GM21825 (cell line): ENCODE data around the gene SLC16A6.
"Not testable (repeated sequence)": the region's sequence is repeated elsewhere in the genome, so short reads cannot be mapped to it uniquely, and the experiment has no call there.

Source experiments
- ATAC-seq: cut with Tn5 transposase; IDR thresholded peaks from one replicate; pipeline ENCODE4 v1.9.1; 2021; ENCODE audit warnings: mild to moderate bottlenecking, moderate library complexity; ENCODE audit not compliant: unreplicated experiment

Gene SLC16A6

GRCh38 chr17:68225055-68225454, 65.9 kb downstream of the SLC16A6 start:
- ATAC-seq = not testable (repeated sequence)

- ATAC-seq = no peak
Measured at GRCh38 chr17:68222606-68223005, 68.3 kb downstream of the SLC16A6 start.

DNA sequence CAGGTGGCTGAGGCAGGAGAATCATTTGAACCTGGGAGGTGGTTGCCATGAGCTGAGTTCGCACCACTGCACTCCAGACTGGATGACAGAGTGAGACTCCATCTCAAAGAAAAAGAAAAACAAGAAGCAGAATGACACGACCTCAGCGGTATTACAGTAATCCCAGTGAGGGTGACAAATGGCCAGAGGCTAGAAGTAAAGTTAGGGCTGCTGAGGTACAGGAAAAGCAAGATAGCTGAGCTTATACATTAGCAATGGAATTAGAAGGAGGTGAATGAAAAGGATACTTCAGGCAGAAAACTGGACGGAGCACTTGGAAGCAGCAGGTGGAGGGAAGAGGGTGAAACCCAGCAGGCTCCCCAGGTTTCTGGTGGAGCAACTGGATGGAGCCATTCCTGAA, 69.1 kb downstream of the SLC16A6 start:
- no peak for ATAC-seq

- ATAC-seq = not testable (repeated sequence)
Measured at GRCh38 chr17:68220786-68221185, 70.1 kb downstream of the SLC16A6 start.

GRCh38 chr17:68220186-68220585, 70.7 kb downstream of the SLC16A6 start:
- ATAC-seq = not testable (repeated sequence)

DNA sequence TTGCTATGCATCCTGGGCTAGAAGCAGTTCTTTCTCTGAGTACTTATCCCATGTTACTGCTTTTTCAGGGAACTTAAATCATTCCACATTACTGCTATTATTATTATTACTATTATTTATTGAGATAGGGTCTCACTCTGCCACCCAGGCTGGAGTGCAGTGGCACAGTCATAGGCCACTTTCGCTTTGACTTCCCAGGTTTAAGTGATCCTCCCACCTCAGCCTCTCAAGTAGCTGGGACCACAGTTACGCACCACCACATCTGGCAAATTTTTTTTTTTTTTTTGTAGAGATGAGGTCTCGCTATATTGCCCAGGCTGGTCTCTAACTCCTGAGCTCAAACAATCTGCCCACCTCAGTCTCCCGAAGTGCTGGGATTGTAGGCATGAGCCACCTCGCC, 71.5 kb downstream of the SLC16A6 start:
- not testable (repeated sequence) for ATAC-seq
